NCI-H345 (cell line): ENCODE results near the gene TOX2.
"Not testable (repeated sequence)": the region's sequence is repeated elsewhere in the genome, so short reads cannot be mapped to it uniquely, and the experiment has no call there.

Experiments used
- DNase-seq: peaks from one replicate; lab custom pipeline; 2025; lab: John Stamatoyannopoulos, UW

Gene TOX2

GRCh38 chr20:44032583-44033331, 118.1 kb downstream of the TOX2 start:
- no peak for DNase-seq

- DNase-seq: no peak
These were observed 118.7 kb downstream of the TOX2 start for GRCh38 chr20:44033344-44033743.

GRCh38 chr20:44033873-44034272, 119.2 kb downstream of the TOX2 start:
- no peak for DNase-seq

- no peak for DNase-seq
These were observed 119.8 kb downstream of the TOX2 start for GRCh38 chr20:44034451-44034850.

GRCh38 chr20:44034965-44035635, 120.4 kb downstream of the TOX2 start:
- no peak for DNase-seq

- DNase-seq: no peak
These were observed 121.3 kb downstream of the TOX2 start for GRCh38 chr20:44035924-44036323.

GRCh38 chr20:44036441-44036840, 121.8 kb downstream of the TOX2 start:
- DNase-seq: no peak

- DNase-seq: no peak
These were observed 124.0 kb downstream of the TOX2 start for GRCh38 chr20:44038681-44039123.

GRCh38 chr20:44039147-44039546, 124.5 kb downstream of the TOX2 start:
- no peak for DNase-seq

- no peak for DNase-seq
These were observed 125.1 kb downstream of the TOX2 start for GRCh38 chr20:44039741-44040140.

- DNase-seq: no peak
These were observed 125.7 kb downstream of the TOX2 start for GRCh38 chr20:44040202-44040915.

- no peak for DNase-seq
These were observed 126.3 kb downstream of the TOX2 start for GRCh38 chr20:44041001-44041400.

GRCh38 chr20:44044712-44045111, 130.1 kb downstream of the TOX2 start:
- DNase-seq: not testable (repeated sequence)

GRCh38 chr20:44050327-44050726, 135.7 kb downstream of the TOX2 start:
- no peak for DNase-seq

- DNase-seq: no peak
These were observed 136.4 kb downstream of the TOX2 start for GRCh38 chr20:44050925-44051660.

GRCh38 chr20:44051661-44052000, 137.0 kb downstream of the TOX2 start:
- DNase-seq: no peak

GRCh38 chr20:44052166-44052565, 137.5 kb downstream of the TOX2 start:
- DNase-seq: no peak

GRCh38 chr20:44053046-44053445, 138.4 kb downstream of the TOX2 start:
- no peak for DNase-seq

GRCh38 chr20:44054118-44054517, 139.5 kb downstream of the TOX2 start:
- no peak for DNase-seq

- DNase-seq: no peak
These were observed 140.2 kb downstream of the TOX2 start for GRCh38 chr20:44054849-44055248.

GRCh38 chr20:44056010-44056698, 141.5 kb downstream of the TOX2 start:
- DNase-seq: no peak
